Left kidney (tissue), 2 donors: ENCODE data around the gene LRRC61. TPM values are rescaled to one million over a fixed set of nuclear protein-coding genes. Genes with fewer than 3 reads are reported as not detected.

Experiments
- DNase-seq: peaks from one replicate; pipeline ENCODE4 v3.0.0-alpha.2; 2013
- polyA plus RNA-seq: library from polyadenylated mRNA; unstranded; fragments of 120-200 nt; gene quantifications from one replicate; pipeline ENCODE4 v1.2.1, GENCODE V29; 2013; ENCODE audit not compliant: insufficient read length

Gene LRRC61
- polyA plus RNA-seq, 1 donor: 20.0 TPM

DNA sequence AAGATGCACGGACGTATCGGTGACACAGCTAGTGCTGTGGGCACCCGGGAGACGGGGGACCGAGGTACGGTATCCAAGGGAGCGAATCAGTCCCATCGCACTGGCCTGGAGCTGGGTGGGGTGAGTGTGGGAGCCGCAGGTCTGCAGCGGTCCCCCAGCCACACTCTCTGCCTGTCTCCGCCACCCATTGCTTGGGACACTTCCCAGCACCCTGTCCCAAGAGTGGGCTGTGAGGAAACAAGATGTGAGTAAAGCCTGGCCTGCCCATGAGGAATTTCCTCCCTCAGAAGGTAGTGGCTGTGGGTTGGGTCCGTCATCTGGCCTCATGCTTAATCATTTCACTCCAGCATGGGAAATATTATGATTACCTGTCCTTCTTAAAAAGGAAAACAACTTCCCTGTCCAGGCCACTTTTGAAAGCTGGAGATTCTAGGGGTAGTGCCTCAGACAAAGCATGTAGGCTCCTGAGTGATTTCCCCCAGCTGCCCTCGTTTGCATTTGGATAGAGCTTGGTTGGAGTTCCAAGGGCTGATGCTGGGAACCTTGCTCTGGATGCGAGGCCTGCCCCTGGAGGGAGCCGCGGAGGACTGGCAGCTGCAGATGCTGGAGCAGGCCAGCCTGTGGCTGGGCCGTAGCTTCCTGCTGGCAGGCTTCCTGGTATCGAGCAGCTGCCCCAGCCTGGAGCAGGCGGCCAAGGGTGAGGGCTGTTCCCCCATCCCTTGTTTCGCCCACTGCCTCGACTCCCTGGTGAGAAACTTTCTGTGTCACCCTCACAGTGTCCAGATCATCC lies 6.4 kb downstream of the LRRC61 start:
- no peak for DNase-seq

DNA sequence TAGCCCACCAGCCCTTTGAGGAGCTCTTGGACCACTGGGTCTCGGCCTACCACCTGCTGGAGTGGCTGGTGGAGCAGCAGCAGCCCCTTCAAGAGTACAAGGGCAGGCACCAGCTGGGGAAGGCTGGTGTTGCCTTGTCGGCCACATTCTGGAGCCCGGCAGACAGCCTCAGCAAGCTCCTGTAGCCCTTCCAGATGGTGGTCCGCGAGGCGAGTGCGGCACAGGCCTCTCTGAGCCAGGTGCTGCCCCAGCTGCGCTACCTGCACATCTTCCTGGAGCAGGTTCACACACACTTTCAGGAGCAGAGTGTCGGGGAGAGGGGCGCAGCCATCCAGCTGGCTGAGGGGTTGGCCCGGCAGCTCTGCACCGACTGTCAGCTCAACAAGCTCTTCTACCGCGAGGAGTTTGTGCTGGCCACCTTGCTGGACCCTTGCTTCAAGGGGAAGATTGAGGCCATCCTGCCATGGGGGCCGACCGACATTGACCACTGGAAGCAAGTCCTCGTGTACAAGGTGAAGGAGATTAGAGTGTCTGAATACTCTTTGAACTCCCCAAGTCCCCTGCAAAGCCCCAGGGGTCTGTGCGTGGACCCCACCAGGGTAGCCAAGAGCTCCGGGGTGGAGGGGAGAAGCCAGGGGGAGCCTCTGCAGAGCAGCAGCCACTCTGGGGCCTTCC lies 7.2 kb downstream of the LRRC61 start:
- DNase-seq: no peak

- DNase-seq: no peak
These were observed 9.9 kb downstream of the LRRC61 start for GRCh38 chr7:150332852-150333635.

DNA sequence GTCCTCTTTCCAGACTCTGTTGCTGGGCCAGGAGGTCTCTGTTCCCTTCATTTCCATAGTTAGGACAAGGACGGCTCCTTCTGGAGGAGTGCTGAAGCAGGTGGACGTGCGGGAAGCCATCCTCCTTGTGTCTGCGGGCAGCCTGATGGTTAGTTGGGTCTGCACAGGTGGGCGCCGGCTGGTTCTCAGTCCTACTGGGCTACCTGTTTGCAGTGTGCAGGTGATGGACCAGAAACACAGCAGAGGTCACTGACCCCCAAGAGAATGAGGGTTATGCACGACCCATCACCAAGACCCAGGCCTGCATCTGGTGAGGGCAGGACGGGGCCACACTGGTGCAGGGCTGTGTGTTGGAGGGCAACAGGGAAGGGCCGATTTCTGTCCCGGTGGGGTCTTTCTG lies 10.5 kb downstream of the LRRC61 start:
- DNase-seq: no peak

DNA sequence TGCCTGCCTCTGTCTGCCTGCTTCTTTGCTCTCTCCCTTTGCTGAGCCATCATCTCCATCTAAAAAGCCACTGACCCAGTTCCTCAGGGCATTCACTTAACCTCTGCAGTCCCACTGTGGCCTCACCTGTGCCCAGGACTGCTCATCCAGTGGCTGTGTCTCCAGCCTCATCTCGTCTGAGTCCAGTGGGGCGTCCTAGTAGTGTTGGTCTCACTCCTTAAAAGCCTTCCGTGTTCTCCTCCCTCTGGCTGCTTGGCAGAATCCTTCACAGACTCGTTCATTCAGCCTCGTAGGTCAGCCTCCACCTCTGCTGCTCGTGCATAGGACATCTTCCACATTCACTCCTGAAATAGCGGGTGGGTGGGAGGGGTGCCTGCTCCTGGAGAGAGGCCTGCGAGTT lies 11.0 kb downstream of the LRRC61 start:
- no peak for DNase-seq

- no peak for DNase-seq
These were observed 12.1 kb downstream of the LRRC61 start for GRCh38 chr7:150335108-150335773.

DNA sequence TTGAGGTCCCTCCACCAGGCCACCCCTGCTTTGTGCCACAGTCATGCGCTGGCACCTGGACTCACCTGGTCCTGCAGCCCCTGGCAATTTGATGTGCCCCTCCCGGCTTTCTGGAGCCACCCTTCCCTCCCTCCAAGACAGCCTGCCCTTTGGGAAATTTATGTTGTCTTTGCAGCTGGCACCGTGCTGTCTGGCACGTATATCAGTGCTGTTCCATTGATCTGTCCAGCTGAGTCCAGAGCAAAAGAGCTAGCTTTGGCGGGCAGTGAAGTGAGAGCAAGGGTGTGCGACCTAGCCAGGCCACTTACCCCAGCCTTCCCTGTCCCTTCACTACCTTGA lies 12.6 kb downstream of the LRRC61 start:
- no peak for DNase-seq

DNA sequence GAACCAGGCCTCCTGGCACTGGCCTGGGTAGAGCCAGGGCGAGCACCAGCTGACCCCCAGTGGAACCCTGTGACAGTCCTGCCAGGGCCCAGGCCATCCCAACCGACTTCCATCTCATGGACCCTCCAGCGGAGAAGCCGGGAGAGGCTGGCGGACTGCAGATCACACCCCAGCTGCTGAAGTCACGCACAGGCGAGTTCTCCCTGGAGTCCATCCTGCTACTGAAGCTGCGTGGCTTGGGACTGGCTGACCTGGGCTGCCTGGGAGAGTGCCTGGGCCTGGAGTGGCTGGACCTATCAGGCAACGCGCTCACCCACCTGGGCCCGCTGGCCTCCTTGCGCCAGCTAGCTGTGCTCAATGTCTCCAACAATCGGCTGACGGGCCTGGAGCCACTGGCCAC lies 13.6 kb downstream of the LRRC61 start:
- no peak for DNase-seq

DNA sequence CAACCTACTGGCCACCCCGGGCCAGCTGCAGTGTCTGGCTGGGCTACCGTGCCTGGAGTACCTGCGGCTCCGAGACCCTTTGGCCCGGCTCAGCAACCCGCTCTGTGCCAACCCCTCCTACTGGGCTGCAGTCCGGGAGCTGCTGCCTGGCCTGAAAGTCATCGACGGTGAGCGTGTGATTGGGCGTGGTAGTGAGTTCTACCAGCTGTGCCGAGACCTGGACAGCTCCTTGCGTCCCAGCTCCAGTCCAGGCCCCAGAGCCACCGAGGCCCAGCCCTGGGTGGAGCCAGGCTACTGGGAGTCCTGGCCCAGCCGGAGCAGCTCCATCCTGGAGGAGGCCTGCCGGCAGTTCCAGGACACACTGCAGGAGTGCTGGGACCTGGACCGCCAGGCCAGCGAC lies 14.0 kb downstream of the LRRC61 start:
- no peak for DNase-seq

- DNase-seq: no peak
These were observed 14.5 kb downstream of the LRRC61 start for GRCh38 chr7:150337659-150338081.

DNA sequence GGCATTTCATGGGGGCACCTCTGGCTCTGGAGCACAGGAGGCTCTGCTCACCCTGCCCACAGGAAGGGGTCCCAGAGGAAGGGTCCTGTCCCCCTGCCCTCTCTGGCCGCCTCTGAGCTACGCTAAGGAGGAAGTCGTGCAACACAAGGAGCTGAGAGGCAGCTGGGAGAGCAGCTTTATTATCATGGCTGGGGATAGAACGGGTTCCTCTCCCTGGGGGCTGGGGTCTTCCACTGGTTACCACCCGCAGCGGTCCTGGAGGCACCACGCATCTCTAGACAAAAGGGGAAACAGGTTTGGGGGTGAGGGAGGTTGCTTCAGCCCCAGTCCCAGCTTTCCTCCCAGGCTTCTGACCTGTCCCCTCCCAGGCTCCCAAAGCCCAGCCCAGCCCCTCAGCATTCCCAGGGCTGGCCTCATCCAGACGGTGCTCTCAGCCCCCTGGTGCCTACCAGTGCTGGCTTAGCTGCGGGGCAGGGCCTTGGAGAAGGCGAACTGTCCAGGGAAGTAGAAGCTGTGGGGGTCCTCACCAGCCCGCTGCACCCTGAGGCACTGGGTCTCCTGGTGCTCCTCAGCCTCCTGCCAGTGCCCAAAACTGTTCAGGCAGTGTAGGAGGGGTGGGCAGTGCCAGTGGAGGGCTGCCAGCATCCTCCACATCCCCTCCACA lies 15.1 kb downstream of the LRRC61 start:
- no peak for DNase-seq

DNA sequence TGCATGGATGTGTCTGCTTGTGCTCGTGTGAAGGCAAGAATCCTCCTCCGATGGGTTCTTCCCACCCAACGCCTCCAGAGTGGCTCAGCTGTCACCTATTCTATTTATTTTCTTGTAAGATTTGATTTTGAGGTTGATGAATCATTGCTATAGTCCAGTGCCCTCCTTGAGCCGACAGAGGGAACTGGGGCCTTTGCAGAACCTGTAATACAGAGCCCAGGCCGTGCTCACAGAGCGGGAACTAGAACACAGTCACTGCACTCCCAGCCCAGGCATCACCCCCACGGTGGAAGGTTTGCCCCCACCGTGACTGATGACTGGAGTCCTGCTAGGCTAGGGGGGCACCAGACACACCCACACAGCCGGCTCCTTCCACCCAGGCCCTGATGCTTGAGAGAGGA lies 16.3 kb downstream of the LRRC61 start:
- no peak for DNase-seq

DNA sequence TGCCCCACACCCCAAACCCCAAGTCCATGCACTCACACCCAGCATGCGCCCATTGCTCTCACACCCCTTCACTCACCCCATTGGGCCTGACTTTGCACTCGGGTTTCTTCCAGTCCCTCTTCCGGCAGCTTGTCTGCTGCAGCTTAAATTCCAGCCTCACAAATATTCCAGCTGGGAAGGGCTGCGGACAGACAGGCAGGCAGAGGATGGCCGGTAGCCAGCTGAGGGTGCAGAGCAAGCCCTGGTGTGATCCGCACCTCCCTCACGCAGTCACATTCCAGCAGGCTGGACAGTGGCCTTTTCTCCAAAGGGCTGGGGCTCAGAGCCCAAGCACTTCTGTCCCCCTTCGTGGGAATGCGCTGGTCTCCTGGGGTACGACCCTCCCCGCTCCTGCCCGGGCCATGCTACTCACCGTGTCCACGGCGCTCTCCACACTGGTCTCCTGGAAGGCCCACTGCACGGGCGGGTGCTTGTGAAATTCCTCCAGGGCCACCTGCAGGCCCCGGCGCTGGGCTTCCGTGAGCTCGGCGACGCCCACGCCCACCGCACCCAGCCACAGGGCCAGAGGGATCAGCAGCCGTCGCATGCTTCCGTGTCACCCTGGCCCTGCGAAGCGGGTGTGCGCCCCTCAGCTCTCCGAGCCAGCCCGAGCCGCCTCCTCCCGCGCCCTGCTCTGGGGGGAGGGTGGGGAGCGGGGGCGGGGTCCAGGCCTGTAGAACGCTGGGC lies 17.0 kb downstream of the LRRC61 start:
- no peak for DNase-seq

GRCh38 chr7:150340875-150341262 lies 17.7 kb downstream of the LRRC61 start:
- no peak for DNase-seq

- no peak for DNase-seq
These were observed 18.3 kb downstream of the LRRC61 start, which contains the start of gene RARRES2 for GRCh38 chr7:150341263-150342120. Gene RARRES2, minus strand, starts transcription at chr7:150341629. Its CDS starts 1,020 bp downstream, at chr7:150340609.

- DNase-seq: no peak
These were observed 18.9 kb downstream of the LRRC61 start for GRCh38 chr7:150342121-150342408.

DNA sequence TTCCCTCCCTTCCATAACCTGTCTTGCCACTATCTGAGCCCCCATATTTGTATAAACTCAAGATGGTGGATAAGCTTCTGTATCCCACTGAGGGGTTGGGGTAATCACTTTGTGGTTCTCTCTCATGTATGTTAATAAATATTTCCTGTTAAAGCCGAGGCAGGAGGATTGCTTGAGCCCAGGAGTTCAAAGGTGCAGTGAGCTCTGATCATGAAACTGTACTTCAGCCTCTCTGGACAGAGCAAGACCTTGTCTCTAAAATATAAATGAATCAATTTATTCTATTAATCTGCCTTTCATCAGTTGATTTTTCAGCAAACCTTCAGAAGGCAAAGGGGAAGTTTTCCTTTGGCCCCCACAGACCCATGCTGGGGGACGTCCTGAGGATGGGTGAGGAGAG lies 20.1 kb downstream of the LRRC61 start:
- no peak for DNase-seq

GRCh38 chr7:150344299-150344698 lies 21.1 kb downstream of the LRRC61 start:
- no peak for DNase-seq

GRCh38 chr7:150345012-150345411 lies 21.9 kb downstream of the LRRC61 start:
- DNase-seq: no peak

- DNase-seq: no peak
These were observed 23.8 kb downstream of the LRRC61 start for GRCh38 chr7:150346922-150347321.
